ENCODE data around the gene LAMC2. TPM values are rescaled to one million over a fixed set of nuclear protein-coding genes. Genes with fewer than 3 reads are reported as not detected.

LAMC2 gene
- total RNA-seq, 1 experiment from 2014 or later: 2.0 TPM

- Histone ChIP-seq H3K36me3 (replicated peaks; ENCODE audit: control insufficient read depth, insufficient read depth, low read length) (no peaks in the 10 kb centered on the region), H3K4me3 (ENCODE audit: insufficient read depth, low read depth, low read length) (no peak overlapping the region), H3K27me3 (ENCODE audit: control insufficient read depth, insufficient read depth, low read length) (peaks cover 1% of the 10 kb centered on the region; the same call in 1 of the 2 replicates)
- no peak for DNase-seq
Observed at GRCh38 chr1:183188240-183188639, 2.2 kb downstream of the LAMC2 start.

GRCh38 chr1:183191833-183192232, 5.8 kb downstream of the LAMC2 start:
- DNase-seq: no peak
- Histone ChIP-seq H3K27me3 (ENCODE audit: control insufficient read depth, insufficient read depth, low read length) (no peaks in the 10 kb centered on the region; the same call in 1 of the 2 replicates), H3K4me3 (ENCODE audit: insufficient read depth, low read depth, low read length) (no peak overlapping the region), H3K36me3 (replicated peaks; ENCODE audit: control insufficient read depth, insufficient read depth, low read length) (no peaks in the 10 kb centered on the region)

- Histone ChIP-seq H3K36me3 (replicated peaks; ENCODE audit: control insufficient read depth, insufficient read depth, low read length) (no peaks in the 10 kb centered on the region), H3K4me3 (ENCODE audit: insufficient read depth, low read depth, low read length) (no peak overlapping the region), H3K27me3 (ENCODE audit: control insufficient read depth, insufficient read depth, low read length) (no peaks in the 10 kb centered on the region)
- no peak for DNase-seq
Observed at GRCh38 chr1:183193963-183194525, 8.0 kb downstream of the LAMC2 start.

GRCh38 chr1:183194527-183195141, 8.6 kb downstream of the LAMC2 start:
- DNase-seq: no peak
- Histone ChIP-seq H3K36me3 (replicated peaks; ENCODE audit: control insufficient read depth, insufficient read depth, low read length) (no peaks in the 10 kb centered on the region), H3K27me3 (ENCODE audit: control insufficient read depth, insufficient read depth, low read length) (no peaks in the 10 kb centered on the region), H3K4me3 (ENCODE audit: insufficient read depth, low read depth, low read length) (no peak overlapping the region)

- H3K36me3 ChIP-seq (replicated peaks; ENCODE audit: control insufficient read depth, insufficient read depth, low read length): no peaks in the 10 kb centered on the region
- DNase-seq: no peak
Observed at GRCh38 chr1:183195142-183195574, 9.1 kb downstream of the LAMC2 start.

GRCh38 chr1:183197762-183198161, 11.7 kb downstream of the LAMC2 start:
- H3K4me3 ChIP-seq (ENCODE audit: insufficient read depth, low read depth, low read length): no peak overlapping the region
- no peaks in the 10 kb centered on the region for H3K27me3 ChIP-seq (ENCODE audit: control insufficient read depth, insufficient read depth, low read length)
- DNase-seq: no peak
- no peaks in the 10 kb centered on the region for H3K36me3 ChIP-seq (replicated peaks; ENCODE audit: control insufficient read depth, insufficient read depth, low read length)

More at GRCh38 chr1:183195142-183195574, 9.1 kb downstream of the LAMC2 start:
- no peaks in the 10 kb centered on the region for H3K27me3 ChIP-seq (ENCODE audit: control insufficient read depth, insufficient read depth, low read length)
- H3K4me3 ChIP-seq (ENCODE audit: insufficient read depth, low read depth, low read length): no peak overlapping the region

GRCh38 chr1:183198463-183198862, 12.4 kb downstream of the LAMC2 start:
- no peak for DNase-seq
- Histone ChIP-seq H3K36me3 (replicated peaks; ENCODE audit: control insufficient read depth, insufficient read depth, low read length) (no peaks in the 10 kb centered on the region), H3K27me3 (ENCODE audit: control insufficient read depth, insufficient read depth, low read length) (no peaks in the 10 kb centered on the region), H3K4me3 (ENCODE audit: insufficient read depth, low read depth, low read length) (no peak overlapping the region)

- H3K36me3 ChIP-seq (replicated peaks; ENCODE audit: control insufficient read depth, insufficient read depth, low read length): no peaks in the 10 kb centered on the region
- no peak overlapping the region for H3K4me3 ChIP-seq (ENCODE audit: insufficient read depth, low read depth, low read length)
- DNase-seq: no peak
- H3K27me3 ChIP-seq (ENCODE audit: control insufficient read depth, insufficient read depth, low read length): no peaks in the 10 kb centered on the region
Observed at GRCh38 chr1:183199304-183199703, 13.2 kb downstream of the LAMC2 start.

- Histone ChIP-seq H3K27me3 (ENCODE audit: control insufficient read depth, insufficient read depth, low read length) (no peaks in the 10 kb centered on the region), H3K36me3 (replicated peaks; ENCODE audit: control insufficient read depth, insufficient read depth, low read length) (no peaks in the 10 kb centered on the region), H3K4me3 (ENCODE audit: insufficient read depth, low read depth, low read length) (no peak overlapping the region)
- DNase-seq: no peak
Observed at GRCh38 chr1:183200451-183200850, 14.4 kb downstream of the LAMC2 start.

- no peaks in the 10 kb centered on the region for H3K36me3 ChIP-seq (replicated peaks; ENCODE audit: control insufficient read depth, insufficient read depth, low read length)
- no peaks in the 10 kb centered on the region; the same call in 1 of the 2 replicates for H3K27me3 ChIP-seq (ENCODE audit: control insufficient read depth, insufficient read depth, low read length)
- DNase-seq: no peak
- H3K4me3 ChIP-seq (ENCODE audit: insufficient read depth, low read depth, low read length): no peak overlapping the region
Observed at GRCh38 chr1:183203094-183203493, 17.0 kb downstream of the LAMC2 start.

- Histone ChIP-seq H3K27me3 (ENCODE audit: control insufficient read depth, insufficient read depth, low read length) (no peaks in the 10 kb centered on the region; the same call in 1 of the 2 replicates), H3K4me3 (ENCODE audit: insufficient read depth, low read depth, low read length) (no peak overlapping the region), H3K36me3 (replicated peaks; ENCODE audit: control insufficient read depth, insufficient read depth, low read length) (no peaks in the 10 kb centered on the region)
- no peak for DNase-seq
Observed at GRCh38 chr1:183205196-183205781, 19.2 kb downstream of the LAMC2 start.

- no peaks in the 10 kb centered on the region; the same call in 1 of the 2 replicates for H3K27me3 ChIP-seq (ENCODE audit: control insufficient read depth, insufficient read depth, low read length)
- DNase-seq: no peak
- H3K4me3 ChIP-seq (ENCODE audit: insufficient read depth, low read depth, low read length): no peak overlapping the region
- H3K36me3 ChIP-seq (replicated peaks; ENCODE audit: control insufficient read depth, insufficient read depth, low read length): no peaks in the 10 kb centered on the region
Observed at GRCh38 chr1:183206538-183207122, 20.6 kb downstream of the LAMC2 start.

GRCh38 chr1:183209533-183210158, 23.6 kb downstream of the LAMC2 start:
- no peak for DNase-seq
- no peak overlapping the region for H3K4me3 ChIP-seq (ENCODE audit: insufficient read depth, low read depth, low read length)
- H3K27me3 ChIP-seq (ENCODE audit: control insufficient read depth, insufficient read depth, low read length): no peaks in the 10 kb centered on the region; the same call in 1 of the 2 replicates
- H3K36me3 ChIP-seq (replicated peaks; ENCODE audit: control insufficient read depth, insufficient read depth, low read length): no peaks in the 10 kb centered on the region

GRCh38 chr1:183210681-183211080, 24.6 kb downstream of the LAMC2 start:
- no peak overlapping the region for H3K4me3 ChIP-seq (ENCODE audit: insufficient read depth, low read depth, low read length)
- H3K36me3 ChIP-seq (replicated peaks; ENCODE audit: control insufficient read depth, insufficient read depth, low read length): no peaks in the 10 kb centered on the region
- DNase-seq: no peak
- no peaks in the 10 kb centered on the region; the same call in 1 of the 2 replicates for H3K27me3 ChIP-seq (ENCODE audit: control insufficient read depth, insufficient read depth, low read length)
